Erythroblast (primary cell): ENCODE measurements around the gene SLC5A2.

Experiments used
- GATA1 ChIP-seq: IDR thresholded peaks from 2 replicates; pipeline ENCODE4 v1.6.1; 2011; ENCODE audit warnings: low read depth, mild to moderate bottlenecking, control low read depth, low read length, moderate library complexity
- POLR2A ChIP-seq: IDR thresholded peaks from 2 replicates; pipeline ENCODE4 v1.6.1; 2011; ENCODE audit warnings: mild to moderate bottlenecking, low read length

DNA sequence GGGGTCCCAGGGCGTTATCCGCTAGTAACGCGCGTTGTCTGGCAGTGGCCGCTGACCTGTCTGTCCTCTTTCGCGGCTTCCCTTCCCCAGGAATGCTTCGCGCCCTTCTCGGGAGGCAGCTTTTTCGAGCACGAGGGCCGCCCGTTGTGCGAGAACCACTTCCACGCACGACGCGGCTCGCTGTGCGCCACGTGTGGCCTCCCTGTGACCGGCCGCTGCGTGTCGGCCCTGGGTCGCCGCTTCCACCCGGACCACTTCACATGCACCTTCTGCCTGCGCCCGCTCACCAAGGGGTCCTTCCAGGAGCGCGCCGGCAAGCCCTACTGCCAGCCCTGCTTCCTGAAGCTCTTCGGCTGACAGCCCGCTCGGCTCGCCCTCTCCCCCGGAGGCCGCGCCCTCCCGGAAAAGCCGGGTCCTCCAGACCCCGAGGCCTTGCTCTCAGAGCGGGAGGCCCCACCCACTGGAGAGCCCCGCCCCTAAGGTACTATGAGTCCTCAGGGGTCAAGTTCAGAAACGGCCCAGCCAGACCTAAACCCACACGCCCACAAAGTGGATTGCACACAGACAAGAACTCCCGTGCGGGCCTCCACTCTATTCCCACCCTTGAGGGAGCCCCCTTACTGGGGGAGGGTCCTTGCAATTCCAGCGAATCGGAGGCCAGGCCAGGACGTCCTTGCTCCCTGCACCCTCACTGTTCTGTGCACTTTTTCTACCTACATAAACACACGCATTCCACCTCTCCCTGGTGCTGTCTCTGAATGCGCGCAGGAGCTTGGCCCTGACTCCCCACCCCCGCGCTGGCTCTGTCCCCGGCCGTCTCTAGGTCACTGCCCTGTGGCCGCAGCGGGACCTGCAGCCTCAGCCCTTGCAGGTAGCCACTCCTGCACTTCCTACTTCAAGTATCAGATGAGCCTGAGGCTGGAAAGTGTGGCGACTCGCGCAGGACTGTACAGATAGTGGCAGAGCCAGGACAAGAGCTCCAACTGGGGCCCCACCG, 5.4 kb upstream of the SLC5A2 start:
- TF ChIP-seq POLR2A (no peak), GATA1 (no peak)
